Keratinocyte (primary cell): ENCODE results near the gene NHP2.

Experiments
- EZH2 ChIP-seq: IDR thresholded peaks from one replicate; pipeline ENCODE4 v1.6.1; 2012; ENCODE audit warnings: inconsistent platforms, mild to moderate bottlenecking, low read length, moderate library complexity
- TF ChIP-seq, protein P1 (sequence below), 3 experiments: IDR thresholded peaks in 1 of 3; conservative IDR thresholded peaks in 1 of 3; optimal IDR thresholded peaks in 1 of 3; 2 replicates in 2 of 3; 3 replicates in 1 of 3; pipeline versions ENCODE3 to v1.5.1; 2011; ENCODE audit warnings: low read length in 3 of 3, mild to moderate bottlenecking in 3 of 3, moderate library complexity in 2 of 3, control low read depth in 1 of 3, inconsistent platforms in 1 of 3; ENCODE audit not compliant: insufficient read depth in 2 of 3; ENCODE audit errors: extremely low read depth in 1 of 3

DNA sequence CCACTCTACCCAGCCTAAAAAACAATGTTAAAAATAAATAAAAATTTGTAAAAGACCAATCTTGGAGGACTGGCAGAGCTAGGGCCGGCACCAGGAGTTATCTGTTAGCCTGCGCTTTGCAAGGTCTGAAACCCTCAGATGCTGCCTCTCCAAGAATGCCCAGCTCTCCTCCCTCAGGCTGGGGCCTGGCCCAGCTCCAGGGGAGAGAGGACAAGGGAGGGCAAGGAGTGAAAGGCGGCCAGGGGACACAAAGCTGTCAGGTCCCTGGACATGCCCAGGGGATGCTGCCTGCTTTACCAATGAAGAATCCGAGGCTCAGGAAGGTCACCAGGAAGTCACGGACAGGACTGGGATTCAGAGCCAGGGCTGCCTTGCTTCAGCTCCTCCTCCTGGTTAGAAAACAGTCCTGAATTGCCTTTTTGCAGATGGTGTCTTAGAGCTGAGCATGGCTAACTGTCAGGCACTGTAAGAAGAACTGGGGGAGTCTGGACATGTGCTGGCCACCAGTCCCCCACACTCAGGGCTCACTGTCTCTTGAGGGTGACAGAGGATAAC lies 45.9 kb downstream of the NHP2 start:
- TF ChIP-seq, protein P1, sequence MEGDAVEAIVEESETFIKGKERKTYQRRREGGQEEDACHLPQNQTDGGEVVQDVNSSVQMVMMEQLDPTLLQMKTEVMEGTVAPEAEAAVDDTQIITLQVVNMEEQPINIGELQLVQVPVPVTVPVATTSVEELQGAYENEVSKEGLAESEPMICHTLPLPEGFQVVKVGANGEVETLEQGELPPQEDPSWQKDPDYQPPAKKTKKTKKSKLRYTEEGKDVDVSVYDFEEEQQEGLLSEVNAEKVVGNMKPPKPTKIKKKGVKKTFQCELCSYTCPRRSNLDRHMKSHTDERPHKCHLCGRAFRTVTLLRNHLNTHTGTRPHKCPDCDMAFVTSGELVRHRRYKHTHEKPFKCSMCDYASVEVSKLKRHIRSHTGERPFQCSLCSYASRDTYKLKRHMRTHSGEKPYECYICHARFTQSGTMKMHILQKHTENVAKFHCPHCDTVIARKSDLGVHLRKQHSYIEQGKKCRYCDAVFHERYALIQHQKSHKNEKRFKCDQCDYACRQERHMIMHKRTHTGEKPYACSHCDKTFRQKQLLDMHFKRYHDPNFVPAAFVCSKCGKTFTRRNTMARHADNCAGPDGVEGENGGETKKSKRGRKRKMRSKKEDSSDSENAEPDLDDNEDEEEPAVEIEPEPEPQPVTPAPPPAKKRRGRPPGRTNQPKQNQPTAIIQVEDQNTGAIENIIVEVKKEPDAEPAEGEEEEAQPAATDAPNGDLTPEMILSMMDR (optimal IDR thresholded peaks at IDR 0.05 in 1 of 3, IDR thresholded peaks at IDR 0.05 in 1 of 3, conservative IDR thresholded peaks at IDR 0.05 in 1 of 3; ENCODE audit: extremely low read depth in 1 of 3, insufficient read depth in 2 of 3, low read length in 3 of 3): no peak
- TF ChIP-seq EZH2: no peak
